Stimulated activated CD4-positive, alpha-beta T cell treated with anti-CD3 and anti-CD28 coated beads, Interleukin-4, amount 100 ng/mL, for 1 hour (primary cell): ENCODE measurements around the gene FLOT2.
"Not testable (repeated sequence)": the region's sequence is repeated elsewhere in the genome, so short reads cannot be mapped to it uniquely, and the experiment has no call there.

ENCODE experiments used
- DNase-seq: peaks from one replicate; pipeline ENCODE4 v3.0.0-alpha.2; 2020

The FLOT2 gene

GRCh38 chr17:28896884-28897768 is at the start of gene FLOT2:
TSS of gene FLOT2 (minus strand) at chr17:28897733. CDS start at chr17:28897574, 159 bp downstream.
- DNase-seq, result peak; percentile 73

GRCh38 chr17:28946239-28946638 is 48.7 kb upstream of the FLOT2 start:
- DNase-seq, result no peak

- DNase-seq, result no peak
Observed at GRCh38 chr17:28944862-28945741, 47.6 kb upstream of the FLOT2 start.

GRCh38 chr17:28944343-28944742 is 46.8 kb upstream of the FLOT2 start:
- no peak for DNase-seq

GRCh38 chr17:28942925-28943324 is 45.4 kb upstream of the FLOT2 start:
- no peak for DNase-seq

- DNase-seq, result no peak
Observed at GRCh38 chr17:28941251-28941650, 43.7 kb upstream of the FLOT2 start.

- no peak for DNase-seq
Observed at GRCh38 chr17:28940675-28941074, 43.1 kb upstream of the FLOT2 start.

GRCh38 chr17:28940142-28940541 is 42.6 kb upstream of the FLOT2 start:
- DNase-seq, result no peak

GRCh38 chr17:28938552-28938951 is 41.0 kb upstream of the FLOT2 start:
- no peak for DNase-seq

GRCh38 chr17:28937044-28937729 is 39.7 kb upstream of the FLOT2 start:
- DNase-seq, result no peak

GRCh38 chr17:28935744-28936460 is 38.4 kb upstream of the FLOT2 start:
- no peak for DNase-seq

GRCh38 chr17:28934508-28934907 is 37.0 kb upstream of the FLOT2 start:
- DNase-seq, result not testable (repeated sequence)

- no peak for DNase-seq
Observed at GRCh38 chr17:28929787-28930186, 32.3 kb upstream of the FLOT2 start.

GRCh38 chr17:28928061-28928460 is 30.5 kb upstream of the FLOT2 start:
- peak; percentile 30 for DNase-seq

GRCh38 chr17:28926786-28927185 is 29.3 kb upstream of the FLOT2 start:
- no peak for DNase-seq

- DNase-seq, result no peak
Observed at GRCh38 chr17:28926366-28926765, 28.8 kb upstream of the FLOT2 start.

- no peak for DNase-seq
Observed at GRCh38 chr17:28925912-28926365, 28.4 kb upstream of the FLOT2 start.

- DNase-seq, result no peak
Observed at GRCh38 chr17:28920201-28920600, 22.7 kb upstream of the FLOT2 start.

GRCh38 chr17:28918295-28918694 is 20.8 kb upstream of the FLOT2 start:
- DNase-seq, result no peak

- DNase-seq, result no peak
Observed at GRCh38 chr17:28917465-28917864, 19.9 kb upstream of the FLOT2 start.

GRCh38 chr17:28917029-28917428 is 19.5 kb upstream of the FLOT2 start:
- no peak for DNase-seq

- peak; percentile 46 for DNase-seq
Observed at GRCh38 chr17:28916302-28916934, 18.9 kb upstream of the FLOT2 start.
